Measurements from ENCODE around the gene CPED1.
"Not testable (repeated sequence)": the region's sequence is repeated elsewhere in the genome, so short reads cannot be mapped to it uniquely, and the experiment has no call there.

CPED1 gene

GRCh38 chr7:121026577-121027111 is 38.1 kb downstream of the CPED1 start:
- H3K9me3 Mint-ChIP-seq = peaks cover 0 to 2% of the 10 kb centered on the region in 2 donors
- no peak for ATAC-seq (replicated peaks)
- DNase-seq = no peak
- peaks cover 3% of the 10 kb centered on the region in 2 donors for H3K36me3 Mint-ChIP-seq
- H3K27me3 Mint-ChIP-seq = no peaks in the 10 kb centered on the region
- H3K27ac Mint-ChIP-seq = no peak overlapping the region
- H3K4me3 Mint-ChIP-seq = no peak overlapping the region
- H3K4me1 Mint-ChIP-seq = peaks cover 3 to 11% of the 10 kb centered on the region in 2 donors

- Mint-ChIP-seq H3K4me1 (peaks cover 3 to 11% of the 10 kb centered on the region in 2 donors), H3K36me3 (peaks cover 3% of the 10 kb centered on the region in 2 donors), H3K9me3 (peaks cover 0 to 2% of the 10 kb centered on the region in 2 donors), H3K4me3 (no peak overlapping the region), H3K27ac (no peak overlapping the region), H3K27me3 (no peaks in the 10 kb centered on the region)
- no peak for DNase-seq
- no peak for ATAC-seq (replicated peaks)
Measured at GRCh38 chr7:121027761-121028669, 39.5 kb downstream of the CPED1 start.

DNA sequence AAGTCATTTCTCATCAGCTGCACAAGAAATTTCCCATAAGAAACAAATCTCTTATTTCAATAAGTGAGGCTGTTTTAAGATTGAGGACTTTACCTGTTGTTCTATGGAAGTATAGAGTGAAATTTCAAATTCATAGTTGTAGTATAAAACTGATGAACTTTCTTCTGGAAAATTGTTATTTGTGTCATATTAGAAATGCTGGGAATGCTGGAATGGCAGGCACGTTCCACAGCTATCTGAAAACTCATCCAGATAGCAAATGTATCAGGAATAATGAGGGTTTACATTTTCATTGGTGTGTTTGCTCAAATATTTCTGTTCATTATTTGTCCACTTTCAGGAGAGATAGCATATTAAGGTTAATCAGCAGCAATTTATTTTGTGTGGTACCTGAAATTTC is 40.8 kb downstream of the CPED1 start:
- H3K27me3 Mint-ChIP-seq = no peaks in the 10 kb centered on the region
- DNase-seq (no peak), ATAC-seq (replicated peaks) (no peak)
- no peak overlapping the region for H3K4me3 Mint-ChIP-seq
- H3K27ac Mint-ChIP-seq = no peak overlapping the region
- peaks cover 0 to 2% of the 10 kb centered on the region in 2 donors for H3K9me3 Mint-ChIP-seq
- peaks cover 3 to 11% of the 10 kb centered on the region in 2 donors for H3K4me1 Mint-ChIP-seq
- H3K36me3 Mint-ChIP-seq = peaks cover 3% of the 10 kb centered on the region in 2 donors

- ATAC-seq (replicated peaks) (no peak), DNase-seq (no peak)
- Mint-ChIP-seq H3K27ac (no peak overlapping the region), H3K4me1 (peaks cover 3 to 6% of the 10 kb centered on the region in 2 donors), H3K27me3 (no peaks in the 10 kb centered on the region), H3K36me3 (peaks cover 3% of the 10 kb centered on the region in 2 donors), H3K4me3 (no peak overlapping the region), H3K9me3 (peaks cover 0 to 2% of the 10 kb centered on the region in 2 donors)
Measured at GRCh38 chr7:121030308-121030707, 41.8 kb downstream of the CPED1 start.

DNA sequence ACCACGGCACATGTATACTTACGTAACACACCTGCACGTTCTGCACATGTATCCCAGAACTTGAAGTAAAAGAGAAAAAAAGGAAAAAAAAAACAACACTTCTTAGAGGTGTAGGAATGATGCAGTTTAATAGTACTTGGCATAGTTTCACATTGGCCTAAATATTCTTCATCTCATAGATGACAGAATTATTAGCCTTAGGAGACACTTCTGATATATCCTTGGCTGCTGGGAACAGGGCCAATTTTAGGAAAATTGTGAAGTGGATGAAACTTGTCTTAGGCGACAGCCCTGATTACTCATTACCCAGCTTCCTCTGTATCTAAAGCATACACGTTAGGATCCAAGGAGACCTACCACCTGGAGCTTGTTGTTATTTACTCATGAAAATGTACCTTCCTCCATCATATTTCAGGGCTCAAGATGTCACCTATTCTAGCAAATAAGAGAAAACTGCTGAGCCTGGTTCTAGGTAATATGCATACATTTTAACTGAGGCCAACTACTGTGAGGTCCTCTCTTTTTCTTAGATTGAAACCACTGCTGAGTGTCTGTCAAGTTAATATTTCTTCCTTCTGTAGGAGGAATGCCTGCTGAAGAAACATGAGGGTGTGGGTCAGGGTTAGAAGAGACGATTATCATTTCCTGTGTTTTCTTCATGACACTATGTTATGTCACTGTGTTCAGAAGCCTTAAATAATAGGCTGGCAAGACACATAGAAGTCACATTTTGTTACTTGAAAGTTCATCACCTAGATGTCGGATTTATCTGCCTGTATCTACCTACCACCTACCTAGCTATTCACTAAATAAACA is 44.3 kb downstream of the CPED1 start:
- Mint-ChIP-seq H3K27me3 (no peaks in the 10 kb centered on the region), H3K4me1 (no peaks in the 10 kb centered on the region), H3K4me3 (no peak overlapping the region), H3K9me3 (peaks cover 0 to 4% of the 10 kb centered on the region in 2 donors), H3K36me3 (no peaks in the 10 kb centered on the region), H3K27ac (no peak overlapping the region)
- DNase-seq = no peak
- ATAC-seq (replicated peaks) = no peak

GRCh38 chr7:121034929-121035328 is 46.4 kb downstream of the CPED1 start:
- no peak overlapping the region for H3K27ac Mint-ChIP-seq
- ATAC-seq (replicated peaks) = no peak
- DNase-seq = no peak
- peaks cover 0 to 3% of the 10 kb centered on the region in 2 donors for H3K27me3 Mint-ChIP-seq
- peaks cover 0 to 4% of the 10 kb centered on the region in 2 donors for H3K9me3 Mint-ChIP-seq
- no peaks in the 10 kb centered on the region for H3K36me3 Mint-ChIP-seq
- H3K4me1 Mint-ChIP-seq = no peaks in the 10 kb centered on the region
- no peak overlapping the region for H3K4me3 Mint-ChIP-seq

DNA sequence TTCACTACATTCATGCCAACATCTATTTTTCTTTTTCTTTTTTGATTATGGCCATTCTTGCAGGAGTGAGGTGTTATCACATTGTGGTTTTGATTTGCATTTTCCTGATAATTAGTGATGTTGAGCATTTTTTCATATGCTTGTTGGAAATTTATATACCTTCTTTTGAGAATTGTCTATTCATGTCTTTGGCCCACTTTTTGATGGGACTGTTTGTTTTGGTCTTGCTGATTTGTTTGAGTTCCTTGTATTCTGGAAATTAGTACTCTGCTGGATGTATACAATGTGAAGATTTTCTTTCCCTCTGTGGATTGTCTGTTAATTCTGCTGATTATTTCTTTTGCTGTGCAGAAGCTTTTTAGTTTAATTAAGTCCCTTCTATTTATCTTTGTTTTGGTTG is 48.3 kb downstream of the CPED1 start:
- not testable (repeated sequence) for ATAC-seq (replicated peaks); DNase-seq; H3K9me3 Mint-ChIP-seq; H3K27me3 Mint-ChIP-seq; H3K4me1 Mint-ChIP-seq; H3K36me3 Mint-ChIP-seq; H3K4me3 Mint-ChIP-seq; H3K27ac Mint-ChIP-seq

DNA sequence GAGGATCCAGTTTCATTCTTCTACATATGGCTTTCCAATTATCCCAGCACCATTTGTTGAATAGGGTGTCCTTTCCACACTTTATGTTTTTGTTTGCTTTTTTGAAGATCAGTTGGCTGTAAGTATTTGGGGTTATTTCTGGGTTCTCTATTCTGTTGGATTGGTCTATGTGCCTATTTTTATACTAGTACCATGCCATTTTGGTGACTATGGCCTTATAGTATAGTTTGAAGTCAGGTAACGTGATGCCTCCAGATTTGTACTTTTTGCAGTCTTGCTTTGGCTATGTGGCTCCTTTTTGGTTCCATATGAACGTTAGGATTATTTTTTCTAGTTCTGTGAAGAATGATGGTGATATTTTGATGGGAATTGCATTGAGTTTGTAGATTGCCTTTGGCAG is 48.8 kb downstream of the CPED1 start:
- not testable (repeated sequence) for DNase-seq; H3K4me1 Mint-ChIP-seq; H3K36me3 Mint-ChIP-seq; H3K27me3 Mint-ChIP-seq; H3K27ac Mint-ChIP-seq; ATAC-seq (replicated peaks); H3K4me3 Mint-ChIP-seq; H3K9me3 Mint-ChIP-seq

- Mint-ChIP-seq H3K36me3 (no peaks in the 10 kb centered on the region), H3K9me3 (peaks cover 0 to 4% of the 10 kb centered on the region in 2 donors), H3K4me1 (no peaks in the 10 kb centered on the region), H3K27ac (no peak overlapping the region), H3K4me3 (no peak overlapping the region), H3K27me3 (peaks cover 0 to 3% of the 10 kb centered on the region in 2 donors)
- DNase-seq (no peak), ATAC-seq (replicated peaks) (no peak)
Measured at GRCh38 chr7:121037957-121038716, 49.6 kb downstream of the CPED1 start.

DNA sequence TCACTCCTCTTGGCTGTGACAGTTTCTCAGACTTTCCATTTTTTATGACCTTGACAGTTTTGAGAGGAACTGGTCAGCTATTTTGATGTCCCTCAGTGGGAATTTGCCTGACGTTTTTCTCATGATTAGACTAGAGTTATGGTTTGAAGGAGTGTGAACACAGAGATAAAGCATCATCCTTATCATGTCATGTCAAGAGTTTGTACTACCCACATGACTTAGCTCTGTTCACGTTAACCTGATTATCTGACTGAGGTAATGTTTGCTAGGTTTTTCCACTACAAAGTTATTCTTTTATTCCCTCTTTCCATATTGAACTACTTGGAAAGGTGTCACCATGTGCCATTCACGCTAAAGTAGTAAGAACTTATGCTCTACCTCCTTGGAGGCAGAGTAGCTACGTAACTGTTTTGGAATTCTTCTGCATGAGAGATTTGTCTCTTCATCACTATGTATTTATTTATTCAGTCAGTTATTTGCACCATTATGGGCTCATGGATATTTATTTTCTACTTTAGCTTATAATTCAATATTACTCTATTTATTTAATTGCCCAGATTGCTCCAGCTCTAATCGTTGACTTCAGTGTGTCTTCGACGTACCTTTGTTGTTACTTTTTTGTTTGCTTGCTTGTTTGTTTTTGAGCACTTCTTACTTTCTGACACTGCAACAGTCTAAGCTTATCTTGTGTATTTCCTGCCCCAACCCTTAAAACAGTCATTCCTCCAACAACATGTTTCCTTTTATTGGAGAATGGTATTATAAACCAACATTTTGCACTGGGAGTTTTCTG is 50.4 kb downstream of the CPED1 start:
- Mint-ChIP-seq H3K27ac (no peak overlapping the region), H3K36me3 (no peaks in the 10 kb centered on the region), H3K27me3 (peaks cover 0 to 3% of the 10 kb centered on the region in 2 donors), H3K4me1 (no peaks in the 10 kb centered on the region), H3K9me3 (peaks cover 0 to 4% of the 10 kb centered on the region in 2 donors), H3K4me3 (no peak overlapping the region)
- ATAC-seq (replicated peaks) (no peak), DNase-seq (no peak)

- Mint-ChIP-seq H3K4me3 (no peak overlapping the region), H3K36me3 (no peaks in the 10 kb centered on the region), H3K4me1 (no peaks in the 10 kb centered on the region), H3K27ac (no peak overlapping the region), H3K9me3 (peaks cover 0 to 4% of the 10 kb centered on the region in 2 donors), H3K27me3 (peaks cover 0 to 3% of the 10 kb centered on the region in 2 donors)
- DNase-seq (no peak), ATAC-seq (replicated peaks) (no peak)
Measured at GRCh38 chr7:121039510-121039822, 51.0 kb downstream of the CPED1 start.

DNA sequence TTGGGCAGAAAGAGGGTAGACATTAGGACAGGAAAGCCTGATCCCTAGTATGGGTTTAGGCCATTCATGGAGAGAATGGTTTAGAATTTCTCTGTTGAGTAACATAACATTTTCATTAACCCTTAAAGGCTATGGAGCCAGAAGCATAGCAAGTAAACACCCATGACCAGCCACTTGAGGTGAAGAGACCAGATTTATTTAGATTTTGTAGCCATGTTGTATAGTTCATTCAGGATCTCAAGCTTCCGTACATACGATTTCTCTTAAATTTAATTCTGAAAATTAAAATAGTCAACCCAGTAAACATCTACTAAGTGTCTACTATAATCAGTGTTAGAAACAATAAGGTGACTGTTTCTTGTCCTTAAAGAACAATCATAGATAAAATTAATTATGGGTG is 51.5 kb downstream of the CPED1 start:
- no peak overlapping the region for H3K4me3 Mint-ChIP-seq
- no peaks in the 10 kb centered on the region for H3K36me3 Mint-ChIP-seq
- no peaks in the 10 kb centered on the region for H3K4me1 Mint-ChIP-seq
- H3K27ac Mint-ChIP-seq = no peak overlapping the region
- peaks cover 0 to 4% of the 10 kb centered on the region in 2 donors for H3K9me3 Mint-ChIP-seq
- H3K27me3 Mint-ChIP-seq = peaks cover 0 to 3% of the 10 kb centered on the region in 2 donors
- DNase-seq (no peak), ATAC-seq (replicated peaks) (no peak)

DNA sequence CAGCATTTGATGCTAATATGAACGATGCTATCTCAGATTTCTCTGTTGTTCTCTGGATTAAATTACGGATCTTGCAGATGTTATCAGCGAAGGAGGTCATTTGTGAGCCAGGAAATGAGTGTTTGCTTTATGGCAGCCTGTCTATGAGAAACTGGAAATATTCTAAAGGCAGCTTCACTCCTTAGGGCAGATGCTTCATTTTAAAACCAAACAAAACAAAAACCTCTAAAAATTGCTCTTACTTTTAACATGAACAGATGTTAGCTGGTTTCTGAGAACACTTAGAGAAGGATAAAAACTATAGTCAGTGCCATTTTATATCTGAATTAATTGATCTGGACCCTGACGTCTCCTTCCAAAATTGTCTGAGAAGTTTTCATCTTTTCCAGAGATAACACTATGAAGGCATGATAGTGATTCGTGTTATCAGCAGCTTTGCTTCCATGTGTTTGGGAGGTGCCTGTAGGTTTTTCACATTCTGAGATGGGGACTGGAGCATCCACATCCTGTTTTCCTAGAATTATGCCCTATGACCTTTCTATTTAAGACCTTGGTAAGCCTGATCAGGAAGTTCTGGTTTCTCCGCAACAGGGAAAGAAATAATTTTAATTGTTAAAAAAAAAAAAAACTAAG is 53.1 kb downstream of the CPED1 start:
- DNase-seq (no peak), ATAC-seq (replicated peaks) (no peak)
- Mint-ChIP-seq H3K36me3 (no peaks in the 10 kb centered on the region), H3K9me3 (peaks cover 0 to 4% of the 10 kb centered on the region in 2 donors), H3K27me3 (peaks cover 0 to 3% of the 10 kb centered on the region in 2 donors), H3K27ac (no peak overlapping the region), H3K4me1 (no peaks in the 10 kb centered on the region), H3K4me3 (no peak overlapping the region)

All from stimulated activated naive B cell treated with anti-CD40 and anti-IgM and Interleukin-4, amounts not matched to agents 10 μg/mL and 1 μg/mL and 100 μg/mL, for 72 hours (primary cell).